GM19025 (cell line): ENCODE data around the gene DEAF1.

ENCODE experiments used
- ATAC-seq: cut with Tn5 transposase; IDR thresholded peaks from one replicate; pipeline ENCODE4 v1.9.1; 2021; ENCODE audit warnings: mild to moderate bottlenecking, low read depth, moderate library complexity; ENCODE audit not compliant: unreplicated experiment

DEAF1 gene

DNA sequence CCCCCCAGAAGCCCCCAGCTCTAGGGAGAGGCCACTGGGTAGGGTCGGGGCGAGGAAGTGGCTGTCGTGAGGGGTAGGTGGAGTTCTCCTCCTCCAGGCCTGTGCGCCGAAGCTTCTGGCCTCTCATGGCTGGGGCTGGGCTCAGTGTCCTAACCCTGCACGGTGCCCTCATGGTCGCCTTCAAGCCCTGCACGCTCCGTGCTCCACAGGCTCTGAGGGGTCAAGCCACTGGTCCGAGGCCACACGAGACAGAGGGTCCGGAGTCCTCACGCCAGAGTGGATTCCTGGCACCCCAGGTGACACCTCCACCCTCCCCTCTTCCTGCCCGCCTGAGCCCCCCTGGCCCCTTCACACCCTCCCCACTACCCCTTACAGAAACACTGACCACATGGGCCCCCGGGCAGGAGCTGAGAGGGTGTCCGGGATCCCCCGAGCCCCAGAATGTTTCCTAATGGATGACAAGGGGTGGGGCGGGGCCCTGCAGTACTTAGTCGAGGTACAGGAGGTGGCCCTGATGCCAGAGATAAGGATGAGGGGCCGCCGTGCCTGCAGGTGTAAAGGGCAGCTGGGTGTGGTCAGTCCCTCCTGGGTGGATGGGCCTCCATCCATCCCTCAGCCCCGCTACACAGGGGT is 69.3 kb downstream of the DEAF1 start:
- no peak for ATAC-seq

- ATAC-seq = no peak
Observed at GRCh38 chr11:624705-625635, 70.1 kb downstream of the DEAF1 start, which contains the start of gene CDHR5. Gene CDHR5 (minus strand): TSS chr11:624955. CDS start chr11:624902, 53 bp downstream.

- ATAC-seq = no peak
Observed at GRCh38 chr11:623999-624704, 70.9 kb downstream of the DEAF1 start.

DNA sequence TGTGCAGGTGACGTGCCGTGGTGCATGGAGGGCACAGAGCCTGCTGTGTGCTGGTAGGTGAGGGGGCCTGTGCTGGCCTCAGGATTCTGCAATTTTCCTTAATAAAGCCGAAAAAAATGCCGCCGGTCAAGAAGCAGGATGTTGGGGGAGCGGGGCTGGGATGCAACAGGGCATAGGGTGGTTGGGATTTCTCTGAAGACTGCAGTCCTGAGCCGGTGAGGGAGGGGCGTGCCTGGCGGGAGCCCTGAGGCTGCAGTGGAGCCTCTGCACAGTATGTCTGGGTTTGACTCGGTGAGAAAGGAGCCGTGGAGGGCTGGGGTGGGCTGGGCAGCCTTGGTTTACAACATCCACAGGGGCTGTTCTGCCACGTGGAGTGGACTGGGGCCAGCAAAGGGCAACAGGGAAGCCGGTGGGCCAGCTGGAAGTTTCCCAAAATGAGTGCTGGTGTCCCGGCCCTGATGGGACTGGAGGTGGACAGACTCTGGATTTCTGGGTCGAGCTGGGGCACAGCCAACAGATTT is 71.6 kb downstream of the DEAF1 start:
- no peak for ATAC-seq

- ATAC-seq = no peak
Observed at GRCh38 chr11:621838-622237, 73.2 kb downstream of the DEAF1 start.

DNA sequence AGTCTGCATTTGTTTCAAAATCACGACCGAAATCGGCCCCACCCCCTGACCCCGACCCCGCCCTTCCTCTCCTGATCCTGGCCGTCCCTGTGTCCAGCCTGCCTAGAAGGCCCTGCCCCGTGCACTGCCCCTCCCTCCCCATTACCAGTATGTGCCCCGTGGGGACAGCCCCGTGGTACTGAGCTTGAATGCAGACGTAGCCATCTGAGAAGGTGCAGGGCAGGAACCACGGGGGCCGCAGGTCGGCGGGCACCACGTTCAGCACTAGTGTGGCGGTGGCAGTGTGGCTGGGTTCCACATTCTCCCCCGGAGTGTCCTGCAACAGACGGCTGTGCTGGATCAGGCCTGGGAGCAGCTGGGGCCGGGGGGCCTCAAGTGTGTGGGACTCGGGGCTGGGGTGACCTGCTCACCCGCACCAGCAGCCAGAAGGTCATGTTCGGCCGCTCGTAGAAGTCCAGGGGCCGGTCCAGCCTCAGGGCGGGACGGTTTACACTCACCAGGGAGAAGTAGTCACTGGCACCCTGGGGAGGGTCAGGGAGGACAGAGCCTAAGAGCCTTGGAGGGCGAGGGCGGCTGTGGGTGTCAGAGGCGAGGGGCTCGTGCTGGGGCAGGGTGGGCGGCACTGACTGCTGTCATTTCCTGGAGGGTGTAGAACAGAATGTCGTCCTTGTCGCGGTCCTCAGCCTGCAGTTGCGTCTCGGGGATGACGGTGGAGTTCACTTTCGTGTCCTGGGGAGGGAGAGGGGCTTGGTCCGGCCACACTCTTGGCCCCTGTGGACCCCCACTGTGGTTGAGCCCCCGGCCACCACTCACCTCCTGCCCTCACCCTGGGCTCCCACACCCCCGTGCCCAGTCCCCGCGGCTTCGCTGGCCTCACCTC is 73.8 kb downstream of the DEAF1 start:
- no peak for ATAC-seq

DNA sequence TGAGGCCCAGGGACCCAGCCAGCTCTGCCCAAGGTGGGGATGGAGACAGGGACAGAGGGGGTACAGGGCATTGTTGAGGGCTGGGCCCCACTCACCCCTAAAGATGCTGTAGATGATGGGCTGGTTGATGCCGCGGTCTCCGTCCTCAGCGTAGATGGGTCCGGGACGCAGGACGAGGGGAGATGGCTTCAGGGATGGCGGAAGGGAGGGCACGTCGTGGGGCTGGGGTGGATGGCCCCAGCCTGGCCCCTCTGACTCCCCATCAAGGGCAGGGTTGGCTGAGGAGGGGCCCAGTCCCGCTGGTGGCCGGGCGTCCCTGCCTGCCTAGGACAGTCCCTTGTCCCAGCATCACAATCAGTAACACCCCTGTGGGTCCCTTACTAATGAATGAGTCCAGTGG is 74.8 kb downstream of the DEAF1 start:
- ATAC-seq = no peak

DNA sequence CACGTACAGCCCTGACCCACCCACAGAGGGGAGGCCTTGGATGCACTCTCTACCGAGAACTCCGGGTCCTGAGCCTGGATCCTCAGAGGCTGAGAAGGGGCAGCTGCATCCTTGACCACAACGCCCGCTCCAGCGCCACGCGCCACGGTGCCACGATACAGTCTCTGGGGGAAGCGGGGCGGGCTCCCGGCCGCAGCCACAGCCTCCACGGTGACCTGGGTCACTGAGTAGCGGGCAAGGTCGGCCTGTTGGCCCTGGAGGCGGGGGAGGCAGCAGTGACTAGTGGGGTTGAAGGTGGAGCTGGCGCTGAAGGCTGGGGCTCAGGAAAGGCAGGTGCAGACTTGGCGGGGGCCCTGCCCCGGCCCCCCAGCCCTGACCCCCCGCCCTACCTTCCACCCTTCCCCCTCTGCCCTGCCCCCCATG is 75.4 kb downstream of the DEAF1 start:
- ATAC-seq = no peak

DNA sequence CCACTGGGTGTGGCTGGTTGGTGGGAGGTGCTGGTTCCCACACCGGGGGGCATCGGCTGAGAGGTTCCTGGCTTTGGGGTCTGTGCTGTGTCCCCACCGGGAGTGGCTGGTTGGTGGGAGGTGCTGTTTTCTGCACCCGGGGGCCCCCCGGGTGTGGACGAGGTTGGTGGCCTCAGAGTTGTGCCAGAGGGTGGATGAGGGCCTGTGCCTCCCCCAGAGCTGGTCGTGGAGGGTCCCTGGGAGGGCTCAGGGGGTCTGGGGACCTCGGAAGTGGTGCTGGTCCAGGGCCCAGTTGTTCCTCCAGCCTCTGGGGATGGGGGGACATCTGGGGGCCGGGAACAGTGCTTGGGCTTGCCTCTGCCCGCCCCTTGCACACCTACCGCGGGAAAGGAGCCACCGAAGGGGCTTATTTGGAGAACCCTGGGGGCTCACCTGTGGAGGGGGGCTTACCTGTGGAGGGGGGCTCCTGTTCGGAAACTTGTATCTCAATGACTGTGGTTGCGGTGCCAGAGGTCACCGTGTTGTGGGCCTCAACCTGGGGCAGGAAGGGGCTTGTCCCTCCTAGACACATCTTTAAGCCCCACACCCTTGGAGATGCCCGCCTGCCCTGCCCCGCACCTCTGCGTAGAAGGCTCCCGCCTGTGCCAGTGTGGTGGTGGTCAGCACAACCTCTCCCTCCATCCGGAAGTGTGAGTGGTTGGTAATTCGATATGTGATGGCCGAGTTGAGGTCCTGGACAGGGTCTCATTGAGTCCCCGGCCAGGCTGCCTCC is 76.0 kb downstream of the DEAF1 start:
- ATAC-seq = no peak

GRCh38 chr11:617912-618682 is 76.9 kb downstream of the DEAF1 start:
- no peak for ATAC-seq

GRCh38 chr11:617199-617911 is 77.7 kb downstream of the DEAF1 start:
- no peak for ATAC-seq

DNA sequence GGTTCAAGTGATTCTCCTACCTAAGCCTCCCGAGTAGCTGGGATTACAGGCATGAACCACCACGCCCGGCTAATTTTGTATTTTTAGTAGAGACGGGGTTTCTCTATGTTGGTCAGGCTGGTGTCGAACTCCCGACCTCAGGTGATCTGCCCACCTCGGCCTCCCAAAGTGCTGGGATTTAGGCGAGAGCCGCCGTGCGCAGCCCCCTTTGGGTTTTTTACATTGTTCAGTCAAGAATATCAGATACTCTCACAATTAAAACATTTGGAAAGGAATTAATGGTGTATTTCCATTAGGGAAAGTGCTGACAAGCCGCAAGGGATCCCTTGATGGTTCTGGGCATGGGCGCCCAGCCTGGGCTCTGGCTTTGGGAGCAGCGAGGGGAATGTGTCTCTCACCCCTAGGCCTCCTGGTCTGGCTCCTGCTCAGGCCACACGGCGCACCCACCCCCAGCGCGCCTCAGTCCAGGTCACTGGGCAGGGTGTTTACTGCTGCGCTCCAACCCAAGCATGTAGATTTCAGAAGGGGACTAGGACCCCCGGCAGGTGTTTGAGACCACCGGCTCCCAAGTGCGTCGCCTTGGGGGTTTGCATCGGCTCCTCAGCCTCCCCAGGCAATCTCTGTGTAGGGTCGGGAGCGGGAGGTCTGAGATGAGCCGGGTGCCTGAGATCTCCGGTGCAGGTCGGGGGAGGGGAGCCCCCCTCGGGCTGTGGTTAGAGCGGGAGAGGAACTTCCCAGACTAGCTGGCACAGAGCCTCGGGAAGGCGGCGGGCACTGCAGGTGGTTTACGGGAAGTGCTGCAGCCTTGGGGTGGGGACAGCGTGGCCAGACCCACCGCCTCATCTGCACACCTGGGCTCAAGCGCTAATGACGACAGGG is 78.5 kb downstream of the DEAF1 start:
- no peak for ATAC-seq

DNA sequence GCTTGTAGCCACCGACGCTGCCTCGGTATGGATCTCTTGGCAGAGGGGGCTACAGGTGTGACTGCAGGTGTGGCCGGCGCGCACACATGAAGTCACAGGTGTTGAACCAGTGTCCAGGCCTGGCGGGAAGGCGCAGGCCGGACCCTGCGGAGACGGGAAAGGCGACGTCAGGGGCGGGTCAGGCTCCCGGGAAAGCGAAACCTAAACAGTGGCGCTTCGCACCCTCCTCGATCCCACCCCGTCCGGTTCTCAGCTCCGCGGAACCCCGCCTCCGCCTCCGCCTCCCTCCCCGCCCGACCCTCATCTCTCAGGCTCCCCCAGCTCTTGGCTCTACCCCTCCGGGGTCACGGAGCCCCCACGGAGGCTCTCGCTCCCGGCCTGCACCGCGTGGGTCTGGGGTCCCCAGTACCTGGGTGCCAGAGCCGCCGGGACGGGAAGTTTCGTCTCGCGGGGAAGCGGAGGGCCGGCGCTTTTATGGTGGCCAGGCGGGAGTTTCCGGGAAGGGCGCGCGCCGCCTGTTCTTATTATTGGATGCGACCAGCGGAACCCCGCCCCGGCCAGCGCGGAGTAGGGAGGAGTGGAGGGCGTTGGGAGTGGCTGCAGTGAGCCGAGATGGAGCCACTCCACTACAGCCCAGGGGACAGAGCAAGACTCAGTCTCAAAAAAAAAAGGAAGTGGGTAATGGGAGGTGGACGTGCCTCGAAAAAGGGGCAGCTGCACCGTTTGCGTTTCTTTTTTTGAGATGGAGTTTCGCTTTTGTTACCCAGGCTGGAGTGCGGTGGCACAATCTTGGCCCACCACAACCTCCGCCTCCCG is 79.3 kb downstream of the DEAF1 start, which contains the start of gene IRF7:
TSS of gene IRF7 (minus strand) at position 447 of the 816 bp plus-strand sequence. CDS start 586 bp downstream, outside the sequence.
- ATAC-seq = peak; percentile 74

DNA sequence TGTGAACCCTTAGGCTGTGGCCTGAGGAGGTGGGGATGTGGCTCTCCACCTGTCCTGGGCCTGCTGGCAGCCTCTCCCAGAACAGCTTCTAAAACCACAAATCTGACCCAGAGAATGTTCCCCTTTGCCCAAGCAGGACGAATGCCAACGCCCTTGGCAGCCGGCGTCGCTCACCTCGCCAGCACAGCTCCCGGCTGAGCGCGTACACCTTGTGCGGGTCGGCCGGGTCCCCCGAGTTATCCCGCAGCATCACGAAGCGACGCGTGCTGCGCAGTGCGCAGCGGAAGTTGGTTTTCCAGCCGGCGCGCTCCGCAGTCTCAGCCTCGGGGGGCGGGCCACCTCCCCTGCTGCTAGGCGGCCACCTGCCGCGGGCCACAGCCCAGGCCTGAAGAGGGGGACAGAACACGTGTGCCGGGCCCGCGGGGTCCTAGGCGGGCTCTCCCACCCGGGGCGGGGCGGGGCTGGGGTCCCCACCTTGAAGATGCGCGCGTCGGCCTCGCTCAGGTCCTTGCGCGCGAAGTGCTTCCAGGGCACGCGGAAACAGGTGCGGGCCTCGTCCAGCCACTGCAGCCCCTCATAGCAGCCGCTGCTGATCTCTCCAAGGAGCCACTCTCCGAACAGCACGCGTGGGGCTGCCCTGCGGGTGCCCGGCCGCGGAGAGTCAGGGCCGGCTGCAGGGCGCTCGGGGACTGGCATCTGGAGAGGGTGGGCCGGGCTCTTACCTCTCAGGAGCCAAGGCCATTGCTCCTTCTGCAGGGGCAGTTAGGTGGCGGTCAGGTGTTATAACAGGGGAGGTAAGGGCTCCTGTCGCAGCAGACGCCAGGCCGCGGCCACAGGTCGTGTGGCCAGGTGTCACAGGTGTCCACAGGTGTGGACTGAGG is 80.2 kb downstream of the DEAF1 start:
- ATAC-seq = no peak
